IMR-90 (cell line): ENCODE data around the gene OR7D4. TPM values are rescaled to one million over a fixed set of nuclear protein-coding genes. Genes with fewer than 3 reads are reported as not detected.
A peak's percentile ranks its signal among the peaks of the same experiment; 100 is the strongest.

Experiments used
- ATAC-seq: fragments of 200-7000 bp; cut with Tn5 transposase; 2 replicates; pipeline ENCODE4 v1.9.1; 2020; ENCODE audit warnings: low read depth, mild to moderate bottlenecking, moderate library complexity
- BruUV-seq: library from RNA; stranded (reverse); fragments of 400-500 nt; replicated peaks from 2 replicates; lab custom pipeline; 2021; lab: Mats Ljungman, UMichigan
- CTCF ChIA-PET: fragments of 300-600 bp; formaldehyde crosslinking; extraction: SDS; loops from one replicate; lab custom pipeline; 2021; ENCODE audit warnings: antibody characterized with exemption; lab: Yijun Ruan, JAX
- POLR2A ChIA-PET: fragments of 300-600 bp; sonication (Branson Sonifier 250); formaldehyde crosslinking; loops from one replicate; lab custom pipeline; 2022; ENCODE audit warnings: antibody characterized with exemption; ENCODE audit not compliant: unreplicated experiment; lab: Charles Lee
- DNase-seq: peaks from one replicate; pipeline ENCODE4 v3.0.0; 2013
- H2AFZ ChIP-seq: replicated peaks from 2 replicates; pipeline ENCODE3; 2013; ENCODE audit warnings: low read length, mild to moderate bottlenecking; ENCODE audit not compliant: poor library complexity
- H2AK5ac ChIP-seq: 2 replicates; pipeline ENCODE4 v1.6.1; 2013; ENCODE audit warnings: low read depth, low read length, inconsistent platforms
- H2AK9ac ChIP-seq: replicated peaks from 2 replicates; pipeline ENCODE3; 2013; ENCODE audit warnings: mild to moderate bottlenecking, low read depth, low read length, moderate library complexity; ENCODE audit not compliant: poor library complexity
- H2BK120ac ChIP-seq: 2 replicates; pipeline ENCODE4 v1.6.1; 2013; ENCODE audit warnings: low read depth, low read length, inconsistent platforms
- H2BK15ac ChIP-seq: 3 replicates; pipeline ENCODE4 v1.6.1; 2013; ENCODE audit warnings: low read depth, low read length, inconsistent platforms
- H2BK20ac ChIP-seq: 2 replicates; pipeline ENCODE4 v1.6.1; 2013; ENCODE audit warnings: low read depth, mild to moderate bottlenecking, inconsistent platforms, low read length, moderate library complexity
- H2BK5ac ChIP-seq: 2 replicates; pipeline ENCODE4 v1.6.1; 2013; ENCODE audit warnings: mild to moderate bottlenecking, low read depth, low read length, inconsistent platforms; ENCODE audit not compliant: poor library complexity, severe bottlenecking
- H3K14ac ChIP-seq: replicated peaks from 2 replicates; pipeline ENCODE4 v1.6.1; 2013; ENCODE audit warnings: low read depth, low read length, inconsistent platforms
- H3K18ac ChIP-seq: 2 replicates; pipeline ENCODE4 v1.6.1; 2013; ENCODE audit warnings: low read depth, low read length, control low read depth
- H3K23ac ChIP-seq: 2 replicates; pipeline ENCODE4 v1.6.1; 2013; ENCODE audit warnings: low read depth, low read length, inconsistent platforms
- H3K27ac ChIP-seq: 2 replicates; pipeline ENCODE4 v1.5.1; 2013; ENCODE audit warnings: mild to moderate bottlenecking, control low read depth, low read length; ENCODE audit not compliant: insufficient read depth
- H3K27me3 ChIP-seq: 2 replicates; pipeline ENCODE4 v1.6.1; 2013; ENCODE audit warnings: low read length; ENCODE audit not compliant: control insufficient read depth, insufficient read depth
- H3K36me3 ChIP-seq: 2 replicates; pipeline ENCODE4 v1.6.1; 2013; ENCODE audit warnings: low read length, mixed read lengths; ENCODE audit not compliant: control insufficient read depth, insufficient read depth
- H3K4ac ChIP-seq: 2 replicates; pipeline ENCODE4 v1.6.1; 2013; ENCODE audit warnings: low read depth, low read length, inconsistent platforms
- H3K4me1 ChIP-seq: 2 replicates; pipeline ENCODE4 v1.6.1; 2013; ENCODE audit warnings: low read length, mixed read lengths; ENCODE audit not compliant: control insufficient read depth, insufficient read depth
- H3K4me2 ChIP-seq: 2 replicates; pipeline ENCODE4 v1.6.1; 2013; ENCODE audit warnings: low read depth, mild to moderate bottlenecking, control low read depth, low read length, moderate library complexity
- H3K4me3 ChIP-seq: 2 replicates; pipeline ENCODE4 v1.5.1; 2013; ENCODE audit warnings: low read depth, mild to moderate bottlenecking, control low read depth, low read length, moderate library complexity; ENCODE audit not compliant: insufficient read depth
- H3K56ac ChIP-seq: 2 replicates; pipeline ENCODE4 v1.6.1; 2013; ENCODE audit warnings: low read length, inconsistent platforms; ENCODE audit not compliant: insufficient read depth; ENCODE audit errors: extremely low read depth
- H3K79me1 ChIP-seq, 2 experiments: 2 replicates each; pipeline ENCODE4 v1.6.1; 2013; ENCODE audit warnings: low read length in 2 of 2, inconsistent platforms in 1 of 2, low read depth in 1 of 2
- H3K9ac ChIP-seq: 2 replicates; pipeline ENCODE4 v1.6.1; 2013; ENCODE audit warnings: low read depth, low read length, control low read depth
- H3K9me1 ChIP-seq: 2 replicates; pipeline ENCODE4 v1.6.1; 2013; ENCODE audit warnings: low read length, inconsistent platforms; ENCODE audit not compliant: insufficient read depth
- H3K9me3 ChIP-seq: 2 replicates; pipeline ENCODE4 v1.6.1; 2013; ENCODE audit warnings: low read length; ENCODE audit not compliant: control insufficient read depth, insufficient read depth
- H4K20me1 ChIP-seq: 2 replicates; pipeline ENCODE4 v1.6.1; 2013; ENCODE audit warnings: low read length, inconsistent platforms; ENCODE audit not compliant: insufficient read depth
- H4K5ac ChIP-seq: 2 replicates; pipeline ENCODE4 v1.6.1; 2013; ENCODE audit warnings: mild to moderate bottlenecking, low read depth, low read length, control low read depth
- H4K8ac ChIP-seq, 2 experiments: 2 replicates each; pipeline ENCODE4 v1.6.1; 2013; ENCODE audit warnings: low read depth in 2 of 2, low read length in 2 of 2, control low read depth in 1 of 2, inconsistent platforms in 1 of 2
- H4K91ac ChIP-seq: 2 replicates; pipeline ENCODE4 v1.6.1; 2013; ENCODE audit warnings: low read depth, low read length, inconsistent platforms; ENCODE audit not compliant: insufficient read depth
- CEBPB ChIP-seq: IDR thresholded peaks from 2 replicates; pipeline ENCODE4 v1.6.1; 2012; ENCODE audit warnings: low read depth, low read length, improper control_type of control experiment
- CHD1 ChIP-seq: IDR thresholded peaks from 2 replicates; pipeline ENCODE4 v1.6.1; 2012; ENCODE audit warnings: low read depth, low read length, improper control_type of control experiment
- ELK1 ChIP-seq: fragments of 150-350 bp; IDR thresholded peaks from 2 replicates; pipeline ENCODE4 v1.6.1; 2016; ENCODE audit warnings: low read depth, mild to moderate bottlenecking, low read length, moderate library complexity, borderline replicate concordance
- MAZ ChIP-seq: IDR thresholded peaks from 2 replicates; pipeline ENCODE4 v1.6.1; 2012; ENCODE audit warnings: low read depth, mild to moderate bottlenecking, low read length, improper control_type of control experiment, moderate library complexity, borderline replicate concordance
- MXI1 ChIP-seq: IDR thresholded peaks from 2 replicates; pipeline ENCODE4 v1.6.1; 2012; ENCODE audit warnings: low read depth, mild to moderate bottlenecking, low read length, moderate library complexity, borderline replicate concordance
- RCOR1 ChIP-seq: IDR thresholded peaks from 2 replicates; pipeline ENCODE4 v1.6.1; 2012; ENCODE audit warnings: mild to moderate bottlenecking, low read length, improper control_type of control experiment; ENCODE audit not compliant: insufficient replicate concordance
- RFX5 ChIP-seq: IDR thresholded peaks from 2 replicates; pipeline ENCODE4 v1.8.0; 2012; ENCODE audit warnings: low read depth, mild to moderate bottlenecking, low read length, moderate library complexity
- SMC3 ChIP-seq: fragments of 150-350 bp; IDR thresholded peaks from 2 replicates; pipeline ENCODE4 v1.6.1; 2016; ENCODE audit warnings: low read depth, mild to moderate bottlenecking, antibody characterized with exemption, low read length, moderate library complexity
- WGBS, 2 experiments: methylation state at CpG; one replicate each; pipeline versions ENCODE4 v1.1.5 to v1.1.7; 2013; ENCODE audit warnings: missing lambda C conversion rate in 2 of 2; ENCODE audit not compliant: insufficient read length in 1 of 2; ENCODE audit errors: extremely low coverage in 2 of 2; 5-methylcytosine and 5-hydroxymethylcytosine counted together
- dilution Hi-C: fragments of 300-500 bp; cut with HindIII; formaldehyde crosslinking; loops from one replicate; pipeline ENCODE4 v1.14.3; 2018; ENCODE audit warnings: low sequenced_read_pairs; ENCODE audit not compliant: unreplicated experiment
- in situ Hi-C: fragments of 300-500 bp; cut with MboI; formaldehyde crosslinking; loops from 3 replicates; pipeline ENCODE4 v1.14.3; 2019; ENCODE audit warnings: low sequenced_read_pairs, inconsistent platforms, mixed read lengths
- intact Hi-C: fragments of 100-400 bp; cut with micrococcal nuclease; formaldehyde crosslinking; loops from 2 replicates; pipeline ENCODE4 v1.10.0; 2022
- polyA plus RNA-seq, 3 experiments: library from polyadenylated mRNA; depleted of rRNA; stranded (reverse); fragments of >200 nt; gene quantifications; 2 replicates each; pipeline ENCODE4 v1.2.3, GENCODE V29; 2012; ENCODE audit warnings: low replicate concordance in 1 of 3
- total RNA-seq: library from RNA; depleted of rRNA; stranded (reverse); fragments of >200 nt; gene quantifications from 2 replicates; pipeline ENCODE4 v1.2.3, GENCODE V29; 2012

The OR7D4 gene
- total and polyA plus RNA-seq, 2 of the 4 experiments (the other 2 are of a cell fraction): not detected

- Histone ChIP-seq H3K56ac (no peak overlapping the region), H3K4me3 (no peak overlapping the region), H4K8ac (no peak overlapping the region), H2BK5ac (no peak overlapping the region), H3K4me2 (no peak overlapping the region), H4K20me1 (no peaks in the 10 kb centered on the region), H3K4me1 (peaks cover 2% of the 10 kb centered on the region; the same call in 1 of the 2 replicates), H3K23ac (no peak overlapping the region), H2AK5ac (no peak overlapping the region), H3K14ac (no peak overlapping the region), H3K9me3 (peaks cover 30% of the 10 kb centered on the region), H3K79me1 (peaks cover 0 to 21% of the 10 kb centered on the region in 2 experiments; a peak in 2 of 4 replicates), H4K5ac (no peak overlapping the region), H3K9me1 (no peaks in the 10 kb centered on the region), H3K9ac (no peak overlapping the region), H2BK120ac (no peak overlapping the region), H3K4ac (no peak overlapping the region), H4K91ac (no peak overlapping the region), H2BK15ac (no peak overlapping the region), H2AK9ac (no peak overlapping the region), H3K18ac (no peak overlapping the region), H3K36me3 (peaks cover 43% of the 10 kb centered on the region), H2BK20ac (no peak overlapping the region), H3K27ac (no peak overlapping the region), H2AFZ (no peak overlapping the region), H3K27me3 (no peaks in the 10 kb centered on the region)
- in situ Hi-C loops (no loop called here), dilution Hi-C loops (no loop called here), intact Hi-C loops (no loop called here)
- CTCF ChIA-PET: no interaction called here
- DNase-seq: peak; percentile 22
- BruUV-seq: no TSS peak
- WGBS, 2 experiments: no CpG with 5 or more reads among the region's 3 CpGs
- no peak; the same call in 1 of the 2 replicates for ATAC-seq
- POLR2A ChIA-PET: no interaction called here
- no peak for TF ChIP-seq CEBPB
- no peak for TF ChIP-seq MAZ
- TF ChIP-seq CHD1: no peak
- TF ChIP-seq RFX5: no peak
- no peak for TF ChIP-seq RCOR1
- no peak for TF ChIP-seq MXI1
- TF ChIP-seq ELK1: no peak
- no peak for TF ChIP-seq SMC3
Observed at GRCh38 chr19:9165261-9165660, 54.1 kb downstream of the OR7D4 start.
